NCI-H1092 treated with DMSO at 0.1 percent for 48 hours (cell line): ENCODE data around the gene MBD6.
"Not testable (repeated sequence)": the region's sequence is repeated elsewhere in the genome, so short reads cannot be mapped to it uniquely, and the experiment has no call there.

Source experiments
- DNase-seq: peaks from one replicate; lab custom pipeline; 2025; lab: John Stamatoyannopoulos, UW

The MBD6 gene

DNA sequence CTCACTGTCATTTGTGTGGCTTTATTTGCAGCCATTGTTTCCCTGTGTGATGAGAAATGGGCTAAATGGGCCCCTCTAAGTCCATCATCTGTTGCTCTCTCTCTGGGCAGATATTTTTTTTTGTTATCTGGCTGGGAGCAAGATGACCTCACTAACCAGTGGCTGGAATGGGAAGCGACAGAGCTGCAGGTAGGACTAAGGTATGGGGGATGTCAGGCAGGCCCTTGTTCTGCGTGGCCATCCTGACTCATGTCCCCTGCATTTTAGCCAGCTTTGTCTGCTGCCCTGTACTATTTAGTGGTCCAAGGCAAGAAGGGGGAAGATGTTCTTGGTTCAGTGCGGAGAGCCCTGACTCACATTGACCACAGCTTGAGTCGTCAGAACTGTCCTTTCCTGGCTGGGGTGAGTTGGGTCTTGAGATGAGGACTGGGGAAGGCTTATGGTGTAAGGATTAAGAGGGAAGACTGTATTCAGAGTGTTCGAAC lies 33.4 kb upstream of the MBD6 start:
- DNase-seq, result no peak

DNA sequence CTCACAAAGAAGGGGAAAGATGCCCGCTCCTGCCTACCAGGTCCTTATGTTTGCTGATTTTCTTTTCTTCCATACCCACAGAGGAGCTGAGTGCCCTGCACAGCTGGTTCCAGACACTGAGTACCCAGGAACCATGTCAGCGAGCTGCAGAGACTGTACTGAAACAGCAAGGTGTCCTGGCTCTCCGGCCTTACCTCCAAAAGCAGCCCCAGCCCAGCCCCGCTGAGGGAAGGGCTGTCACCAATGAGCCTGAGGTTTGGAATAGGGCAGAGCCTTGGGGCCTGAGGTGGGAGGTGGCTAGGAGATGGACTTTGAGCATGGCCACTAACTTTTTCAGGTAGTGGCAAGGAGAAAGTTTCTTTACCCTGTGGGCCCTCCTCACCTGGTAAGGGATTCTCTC lies 32.5 kb upstream of the MBD6 start:
- DNase-seq, result no peak

DNA sequence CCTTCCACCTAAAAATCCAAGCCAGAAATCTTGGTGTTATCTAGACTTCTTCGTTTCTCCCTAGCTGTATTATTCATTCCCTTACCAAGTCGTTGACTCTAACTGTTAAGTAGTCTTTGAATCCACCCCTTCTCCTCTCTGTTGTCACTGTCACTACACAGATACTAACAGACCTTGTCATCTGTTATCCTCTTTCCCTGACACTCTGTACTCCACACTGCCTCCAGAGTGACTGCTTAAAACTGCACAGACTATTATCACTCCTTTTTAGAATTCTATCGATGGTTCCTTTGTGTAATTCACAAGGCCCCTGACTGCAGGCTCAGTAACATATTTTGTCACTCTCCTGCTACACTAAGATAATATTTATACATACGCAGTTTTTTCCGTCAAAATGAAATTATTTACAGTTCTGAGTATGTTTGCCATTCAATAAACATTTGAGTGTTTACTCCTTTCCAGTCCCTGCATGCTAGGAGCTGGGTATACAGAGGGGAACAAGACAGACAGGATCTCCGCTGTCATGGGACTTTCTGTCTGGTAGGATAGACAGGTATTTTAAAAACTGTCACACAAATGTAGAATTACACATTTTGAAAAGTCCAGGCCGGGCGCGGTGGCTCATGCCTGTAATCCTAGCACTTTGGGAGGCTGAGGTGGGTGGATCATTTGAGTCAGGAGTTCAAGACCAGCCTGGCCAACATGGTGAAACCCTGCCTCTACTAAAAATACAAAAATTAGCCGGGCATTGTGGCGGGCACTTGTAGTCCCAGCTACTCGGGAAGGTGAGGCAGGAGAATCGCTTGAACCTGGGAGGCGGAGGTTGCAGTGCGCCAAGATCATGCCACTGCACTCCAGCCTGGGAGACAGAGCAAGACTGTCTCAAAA lies 31.0 kb upstream of the MBD6 start:
- DNase-seq, result no peak

DNA sequence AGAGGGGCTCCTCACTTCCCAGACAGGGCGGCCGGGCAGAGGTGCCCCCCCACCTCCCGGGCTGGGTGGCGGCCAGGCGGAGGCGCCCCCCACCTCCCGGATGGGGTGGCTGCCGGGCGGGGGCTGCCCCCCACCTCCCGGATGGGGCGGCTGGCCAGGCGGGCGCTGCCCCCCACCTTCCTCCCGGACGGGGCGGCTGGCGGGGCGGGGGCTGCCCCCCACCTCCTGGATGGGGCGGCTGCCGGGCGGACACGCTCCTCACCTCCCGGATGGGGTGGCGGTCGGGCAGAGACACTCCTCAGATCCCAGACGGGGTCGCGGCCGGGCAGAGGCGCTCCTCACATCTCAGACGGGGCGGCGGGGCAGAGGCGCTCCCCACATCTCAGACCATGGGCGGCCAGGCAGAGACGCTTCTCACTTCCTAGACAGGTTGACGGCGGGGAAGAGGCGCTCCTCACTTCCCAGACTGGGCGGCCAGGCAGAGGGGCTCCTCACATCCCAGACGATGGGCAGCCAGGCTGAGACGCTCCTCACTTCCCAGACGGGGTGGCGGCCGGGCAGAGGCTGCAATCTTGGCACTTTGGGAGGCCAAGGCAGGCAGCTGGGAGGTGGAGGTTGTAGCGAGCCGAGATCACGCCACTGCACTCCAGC lies 27.4 kb upstream of the MBD6 start:
- DNase-seq, result not testable (repeated sequence)

DNA sequence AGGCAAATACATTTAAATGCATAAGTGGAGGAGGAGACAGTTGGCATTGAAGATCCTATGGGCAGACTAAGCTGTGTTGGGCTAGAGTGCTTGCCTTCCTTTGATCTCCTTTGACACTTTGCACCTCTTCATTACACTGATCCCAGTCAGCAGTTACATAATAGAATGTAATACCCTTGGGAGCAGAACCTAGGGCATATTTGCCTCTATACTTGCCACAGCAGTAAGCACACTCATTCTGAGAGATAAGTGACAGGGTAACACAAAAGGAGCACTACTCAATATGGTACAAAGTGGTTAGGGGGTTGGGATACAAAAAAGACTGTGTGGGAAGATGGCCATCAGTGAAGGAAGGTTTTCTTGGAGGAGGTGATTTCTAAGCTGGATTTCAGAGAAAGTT lies 25.8 kb upstream of the MBD6 start:
- no peak for DNase-seq

DNA sequence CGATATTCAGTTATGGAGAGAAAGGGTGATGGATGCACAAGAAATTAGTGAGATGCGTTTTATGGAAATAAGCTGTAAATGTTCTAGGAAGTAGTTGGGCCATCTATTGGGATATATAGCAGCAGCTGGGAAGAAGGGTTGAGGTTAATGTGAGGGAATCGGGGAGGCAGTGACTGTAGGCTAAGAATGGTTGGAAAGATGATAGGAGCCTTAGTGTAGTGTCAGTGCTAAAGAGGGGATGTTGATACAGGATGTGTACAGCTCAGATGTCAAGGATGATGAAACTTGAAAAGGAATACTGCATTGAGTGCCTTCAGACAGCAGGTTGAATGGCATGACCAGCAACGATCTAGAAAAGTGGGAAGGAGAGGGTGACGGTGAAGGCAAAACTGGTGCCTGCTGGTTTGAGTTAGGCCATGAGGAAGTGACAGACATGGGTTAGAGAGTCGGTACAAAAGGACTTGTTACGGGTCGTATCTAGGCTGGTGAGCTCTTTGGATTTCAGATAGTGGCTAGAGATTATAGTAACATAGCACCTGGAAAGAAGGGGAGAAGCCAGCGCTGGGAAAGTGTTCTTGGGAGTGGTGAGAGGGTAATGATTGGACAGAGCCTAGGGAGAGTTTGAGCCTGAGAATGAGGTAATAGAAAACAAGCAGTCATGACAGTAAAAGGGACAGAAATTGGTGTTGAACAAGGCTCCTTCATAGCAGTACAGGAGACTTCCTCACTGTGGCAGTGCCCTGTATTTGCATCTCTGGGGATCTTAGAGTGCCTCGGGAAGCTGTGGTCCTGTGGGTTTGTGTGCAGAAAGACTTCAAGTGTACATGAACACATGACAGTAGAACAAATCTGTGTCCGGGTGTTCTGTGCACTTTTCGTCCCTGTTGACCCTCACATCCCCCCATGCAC lies 25.1 kb upstream of the MBD6 start:
- DNase-seq, result no peak

DNA sequence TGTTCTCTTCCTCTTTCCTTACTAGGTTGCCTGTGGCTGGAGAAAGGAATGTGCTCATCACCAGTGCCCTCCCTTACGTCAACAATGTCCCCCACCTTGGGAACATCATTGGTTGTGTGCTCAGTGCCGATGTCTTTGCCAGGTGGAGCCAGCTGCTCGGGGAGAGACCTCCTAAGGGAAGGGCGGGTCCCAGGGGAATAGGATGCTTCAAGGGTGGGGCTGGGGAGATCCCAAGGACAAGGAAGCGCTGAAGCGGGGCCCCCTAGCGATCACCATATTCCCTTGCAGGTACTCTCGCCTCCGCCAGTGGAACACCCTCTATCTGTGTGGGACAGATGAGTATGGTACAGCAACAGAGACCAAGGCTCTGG lies 24.5 kb upstream of the MBD6 start:
- DNase-seq, result no peak

DNA sequence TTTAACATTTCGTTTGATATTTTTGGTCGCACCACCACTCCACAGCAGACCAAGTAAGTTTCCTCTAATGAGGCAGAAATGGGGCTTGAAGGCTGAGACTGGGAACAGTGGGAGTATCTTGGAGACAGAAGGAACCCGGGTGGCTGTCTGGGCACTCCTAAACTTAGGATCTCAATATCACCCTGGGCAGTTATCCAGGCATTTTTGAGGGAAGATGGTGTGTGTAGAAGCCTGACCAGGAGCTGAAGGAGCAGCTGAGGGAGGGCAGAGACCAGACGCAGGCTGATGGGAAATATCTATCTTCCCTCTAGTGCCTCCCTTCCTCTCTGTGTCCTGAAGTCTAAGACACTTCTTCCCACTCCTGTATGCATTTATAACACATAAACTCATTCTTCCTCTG lies 24.1 kb upstream of the MBD6 start:
- DNase-seq, result no peak

DNA sequence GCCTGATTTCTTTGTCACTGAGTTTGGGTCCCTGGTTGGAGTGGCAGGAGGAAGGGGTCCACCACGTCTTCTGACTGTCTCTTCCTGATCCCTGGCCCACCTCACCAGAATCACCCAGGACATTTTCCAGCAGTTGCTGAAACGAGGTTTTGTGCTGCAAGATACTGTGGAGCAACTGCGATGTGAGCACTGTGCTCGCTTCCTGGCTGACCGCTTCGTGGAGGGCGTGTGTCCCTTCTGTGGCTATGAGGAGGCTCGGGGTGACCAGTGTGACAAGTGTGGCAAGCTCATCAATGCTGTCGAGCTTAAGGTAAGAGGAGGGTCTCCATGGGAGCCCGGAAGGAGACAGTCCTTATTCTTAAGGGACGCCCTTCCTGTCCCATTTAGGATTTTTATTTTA lies 22.4 kb upstream of the MBD6 start:
- DNase-seq, result no peak

DNA sequence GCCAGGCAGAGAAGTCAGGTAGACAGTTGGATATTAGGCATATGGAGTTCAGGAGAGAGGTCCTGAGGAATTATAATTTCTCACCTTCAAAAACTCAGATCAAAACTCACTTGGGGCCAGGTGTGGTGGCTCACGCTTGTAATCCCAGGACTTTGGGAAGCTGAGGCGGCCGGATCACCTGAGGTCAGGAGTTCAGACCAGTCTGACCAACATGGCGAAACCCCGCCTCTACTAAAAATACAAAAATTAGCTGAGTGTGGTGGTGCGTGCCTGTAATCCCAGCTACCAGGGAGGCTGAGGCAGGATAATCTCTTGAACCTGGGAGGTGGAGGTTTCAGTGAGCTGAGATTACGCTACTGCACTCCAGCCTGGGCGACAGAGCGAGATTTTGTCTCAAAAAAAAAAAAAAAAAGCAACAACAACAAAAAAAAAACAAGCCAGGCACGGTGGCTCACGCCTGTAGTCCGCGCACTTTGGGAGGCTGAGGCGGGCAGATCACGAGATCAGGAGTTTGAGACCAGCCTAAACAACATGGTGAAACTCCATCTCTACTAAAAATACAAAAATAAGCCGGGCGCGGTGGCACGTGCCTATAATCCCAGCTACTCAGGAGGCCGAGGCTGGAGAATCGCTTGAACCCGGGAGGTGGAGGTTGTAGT lies 20.2 kb upstream of the MBD6 start:
- DNase-seq, result not testable (repeated sequence)

DNA sequence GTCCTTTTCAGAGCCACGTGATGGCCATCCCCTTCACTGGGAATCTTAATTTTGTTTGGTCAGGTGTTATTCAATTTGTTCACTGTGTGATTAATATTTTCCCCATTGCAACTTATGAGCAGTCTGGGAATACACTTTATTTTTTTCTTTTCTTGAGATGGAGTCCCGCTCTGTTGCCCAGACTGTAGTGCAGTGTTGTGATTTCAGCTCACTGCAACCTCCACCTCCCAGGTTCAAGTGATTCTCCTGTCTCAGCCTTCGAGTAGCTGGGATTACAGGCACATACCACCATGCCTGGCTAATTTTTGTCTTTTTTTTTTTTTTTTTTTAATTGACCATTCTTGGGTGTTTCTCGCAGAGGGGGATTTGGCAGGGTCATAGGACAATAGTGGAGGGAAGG lies 16.1 kb upstream of the MBD6 start:
- DNase-seq, result not testable (repeated sequence)

DNA sequence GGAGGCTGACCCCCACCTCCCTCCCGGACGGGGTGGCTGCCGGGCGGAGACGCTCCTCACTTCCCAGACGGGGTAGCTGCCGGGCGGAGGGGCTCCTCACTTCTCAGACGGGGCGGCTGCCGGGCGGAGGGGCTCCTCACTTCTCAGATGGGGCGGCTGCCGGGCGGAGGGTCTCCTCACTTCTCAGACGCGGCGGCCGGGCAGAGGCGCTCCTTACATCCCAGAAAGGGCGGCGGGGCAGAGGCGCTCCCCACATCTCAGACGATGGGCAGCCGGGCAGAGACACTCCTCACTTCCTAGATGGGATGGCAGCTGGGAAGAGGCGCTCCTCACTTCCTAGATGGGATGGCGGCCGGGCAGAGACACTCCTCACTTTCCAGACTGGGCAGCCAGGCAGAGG lies 14.8 kb upstream of the MBD6 start:
- not testable (repeated sequence) for DNase-seq

DNA sequence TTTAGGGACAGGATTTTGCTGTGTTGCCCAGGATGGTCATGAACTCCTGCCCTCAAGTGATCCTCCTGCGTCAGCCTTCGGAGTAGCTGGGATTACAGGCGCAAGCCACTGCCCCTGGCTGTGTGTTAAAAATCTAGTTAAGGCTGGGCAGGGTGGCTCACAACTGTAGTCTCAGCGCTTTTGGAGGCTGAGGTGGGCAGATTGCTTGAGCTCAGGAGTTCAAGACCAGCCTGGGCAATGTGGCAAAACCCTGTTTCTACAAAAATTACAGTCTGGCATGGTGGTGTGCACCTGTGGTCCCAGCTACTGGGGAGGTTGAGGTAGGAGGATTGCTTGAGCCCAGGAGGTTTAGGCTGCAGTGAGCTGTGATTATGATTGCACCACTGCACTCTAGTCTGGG lies 11.5 kb upstream of the MBD6 start:
- no peak for DNase-seq

DNA sequence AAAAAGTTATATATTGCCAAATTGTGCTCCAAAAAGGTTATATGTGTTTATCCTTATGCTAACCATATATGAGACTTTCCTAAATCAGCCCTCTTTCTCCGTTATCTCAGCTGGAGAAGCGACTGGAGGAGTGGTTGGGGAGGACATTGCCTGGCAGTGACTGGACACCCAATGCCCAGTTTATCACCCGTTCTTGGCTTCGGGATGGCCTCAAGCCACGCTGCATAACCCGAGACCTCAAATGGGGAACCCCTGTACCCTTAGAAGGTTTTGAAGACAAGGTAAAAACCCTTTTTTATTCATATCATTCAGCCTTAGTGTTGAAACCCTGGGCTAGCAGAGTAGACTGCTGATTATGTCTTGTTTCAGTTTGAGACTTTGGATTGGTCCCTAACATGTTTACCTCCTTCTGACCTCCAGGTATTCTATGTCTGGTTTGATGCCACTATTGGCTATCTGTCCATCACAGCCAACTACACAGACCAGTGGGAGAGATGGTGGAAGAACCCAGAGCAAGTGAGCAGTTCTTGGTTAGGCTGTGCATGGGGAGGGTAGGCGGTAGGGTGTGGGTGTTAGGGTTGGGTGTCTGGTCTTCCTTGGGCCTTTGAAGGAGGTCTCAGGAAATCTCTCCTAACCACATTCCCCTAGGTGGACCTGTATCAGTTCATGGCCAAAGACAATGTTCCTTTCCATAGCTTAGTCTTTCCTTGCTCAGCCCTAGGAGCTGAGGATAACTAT lies 10.9 kb upstream of the MBD6 start:
- no peak for DNase-seq

DNA sequence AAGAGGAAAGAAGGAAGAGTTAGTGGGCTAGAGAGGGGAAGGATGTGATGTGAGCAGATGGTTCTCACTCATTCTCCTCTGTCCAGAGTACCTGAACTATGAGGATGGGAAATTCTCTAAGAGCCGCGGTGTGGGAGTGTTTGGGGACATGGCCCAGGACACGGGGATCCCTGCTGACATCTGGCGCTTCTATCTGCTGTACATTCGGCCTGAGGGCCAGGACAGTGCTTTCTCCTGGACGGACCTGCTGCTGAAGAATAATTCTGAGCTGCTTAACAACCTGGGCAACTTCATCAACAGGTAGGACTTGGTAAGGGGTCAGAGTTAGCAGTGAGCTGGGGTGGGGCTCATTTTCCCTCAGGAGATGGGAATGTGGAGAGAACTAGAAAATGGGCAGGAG lies 10.0 kb upstream of the MBD6 start:
- no peak for DNase-seq

DNA sequence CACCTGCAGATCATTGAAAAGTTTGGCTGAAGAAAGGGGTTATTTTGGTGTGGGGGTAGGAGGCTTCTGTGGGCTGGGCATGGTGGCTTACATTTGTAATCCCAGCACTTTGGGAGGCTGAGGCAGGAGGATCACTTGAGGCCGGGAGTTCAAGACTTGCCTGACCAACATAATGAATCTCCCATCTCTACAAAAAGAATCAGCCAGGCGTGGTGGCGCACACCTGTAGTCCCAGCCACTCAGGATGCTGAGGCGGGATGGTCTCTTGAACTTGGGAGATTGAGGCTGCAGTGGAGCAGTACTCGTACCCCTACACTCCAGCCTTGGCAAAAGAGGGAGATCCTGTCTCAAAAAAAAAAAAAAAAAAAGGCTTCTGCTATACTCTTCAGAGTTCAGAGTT lies 9.4 kb upstream of the MBD6 start:
- DNase-seq, result no peak

DNA sequence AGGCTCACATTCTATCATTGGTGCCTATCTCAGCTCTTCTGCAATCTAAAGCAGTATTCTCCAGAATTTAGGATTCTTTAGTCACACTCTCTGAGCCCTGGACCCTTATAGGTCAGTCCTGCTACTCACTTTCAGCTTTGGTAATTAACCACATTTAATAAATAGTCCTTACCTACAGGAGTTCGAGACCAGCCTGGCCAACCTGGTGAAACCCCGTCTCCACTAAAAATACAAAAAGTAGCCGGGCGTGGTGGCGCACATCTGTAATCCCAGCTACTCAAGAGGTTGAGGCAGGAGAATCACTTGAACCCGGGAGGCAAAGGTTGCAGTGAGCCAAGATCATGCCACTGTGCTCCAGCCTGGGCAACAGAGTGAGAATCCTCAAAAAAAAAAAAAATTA lies 8.9 kb upstream of the MBD6 start:
- not testable (repeated sequence) for DNase-seq

DNA sequence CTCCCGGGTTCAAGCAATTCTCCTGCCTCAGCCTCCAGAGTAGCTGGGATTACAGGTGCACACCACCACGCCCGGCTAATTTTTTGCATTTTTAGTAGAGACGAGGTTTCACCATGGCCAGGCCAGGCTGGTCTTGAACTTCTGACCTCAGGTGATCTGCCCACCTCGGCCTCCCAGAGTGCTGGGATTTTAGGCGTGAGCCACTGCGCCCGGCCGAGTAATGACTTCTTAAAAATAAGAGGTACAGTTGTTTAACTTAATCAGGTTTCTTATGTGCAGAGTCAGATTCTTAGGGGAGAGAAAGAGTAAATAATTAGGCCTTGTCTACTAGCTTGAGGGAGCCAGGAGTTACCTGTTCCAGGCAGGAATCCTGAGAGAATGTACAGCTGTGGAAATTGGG lies 8.4 kb upstream of the MBD6 start:
- DNase-seq, result not testable (repeated sequence)

DNA sequence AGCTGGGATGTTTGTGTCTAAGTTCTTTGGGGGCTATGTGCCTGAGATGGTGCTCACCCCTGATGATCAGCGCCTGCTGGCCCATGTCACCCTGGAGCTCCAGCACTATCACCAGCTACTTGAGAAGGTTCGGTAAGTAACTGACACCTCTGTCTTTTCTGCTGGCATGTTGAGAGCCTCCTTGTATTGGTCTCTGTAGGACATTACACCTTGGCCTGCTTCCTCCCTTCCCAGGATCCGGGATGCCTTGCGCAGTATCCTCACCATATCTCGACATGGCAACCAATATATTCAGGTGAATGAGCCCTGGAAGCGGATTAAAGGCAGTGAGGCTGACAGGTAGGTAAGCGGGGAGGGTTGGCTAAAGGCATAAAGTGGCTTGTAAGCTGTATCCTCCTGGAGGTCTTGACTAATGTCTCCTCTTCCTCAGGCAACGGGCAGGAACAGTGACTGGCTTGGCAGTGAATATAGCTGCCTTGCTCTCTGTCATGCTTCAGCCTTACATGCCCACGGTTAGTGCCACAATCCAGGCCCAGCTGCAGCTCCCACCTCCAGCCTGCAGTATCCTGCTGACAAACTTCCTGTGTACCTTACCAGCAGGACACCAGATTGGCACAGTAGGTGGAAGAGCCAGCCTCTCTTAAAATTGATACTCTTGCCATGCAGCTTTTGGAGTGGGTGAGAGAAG lies 7.8 kb upstream of the MBD6 start:
- DNase-seq, result no peak

DNA sequence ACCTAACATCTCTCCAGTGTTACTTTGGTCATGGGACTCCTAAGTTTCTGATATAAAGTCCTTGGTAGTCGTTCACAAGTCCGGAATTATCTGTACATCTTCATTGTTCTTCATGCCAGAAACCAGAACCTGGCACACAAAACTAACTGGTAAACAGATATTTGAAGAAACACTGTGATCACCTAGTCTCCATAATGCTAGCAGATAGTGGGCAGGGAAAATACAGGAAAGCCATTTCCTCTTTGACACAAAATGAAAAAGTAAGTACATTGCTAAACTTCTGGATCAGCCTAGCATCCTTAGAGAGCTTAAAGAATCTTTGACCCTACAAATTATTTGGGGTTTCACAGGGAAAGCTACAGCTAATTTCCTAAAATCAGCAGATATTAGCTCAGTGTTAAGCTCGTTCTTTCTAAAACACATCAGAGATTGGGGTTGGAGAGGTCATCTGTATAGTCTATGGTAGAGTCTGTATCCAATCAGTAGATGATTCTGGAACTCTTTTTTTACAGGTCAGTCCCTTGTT lies 7.2 kb upstream of the MBD6 start:
- no peak for DNase-seq
